D721Med (cell line): Measurements from ENCODE around the gene PIEZO1.
A peak's percentile ranks its signal among the peaks of the same experiment; 100 is the strongest.

Experiments
- DNase-seq: peaks from one replicate; pipeline ENCODE4 v3.0.0; 2011; ENCODE audit warnings: low spot score; ENCODE audit not compliant: insufficient read length
- FAIRE-seq: peaks from 2 replicates; lab custom pipeline; 2011; peaks lifted over from hg19 to GRCh38; lab: Jason Lieb, UNC
- TF ChIP-seq, protein P1 (sequence below): IDR thresholded peaks from 2 replicates; pipeline ENCODE4 v1.5.1; 2012; ENCODE audit warnings: mild to moderate bottlenecking, control low read depth; ENCODE audit not compliant: insufficient read depth; ENCODE audit errors: missing control alignments

The PIEZO1 gene

DNA sequence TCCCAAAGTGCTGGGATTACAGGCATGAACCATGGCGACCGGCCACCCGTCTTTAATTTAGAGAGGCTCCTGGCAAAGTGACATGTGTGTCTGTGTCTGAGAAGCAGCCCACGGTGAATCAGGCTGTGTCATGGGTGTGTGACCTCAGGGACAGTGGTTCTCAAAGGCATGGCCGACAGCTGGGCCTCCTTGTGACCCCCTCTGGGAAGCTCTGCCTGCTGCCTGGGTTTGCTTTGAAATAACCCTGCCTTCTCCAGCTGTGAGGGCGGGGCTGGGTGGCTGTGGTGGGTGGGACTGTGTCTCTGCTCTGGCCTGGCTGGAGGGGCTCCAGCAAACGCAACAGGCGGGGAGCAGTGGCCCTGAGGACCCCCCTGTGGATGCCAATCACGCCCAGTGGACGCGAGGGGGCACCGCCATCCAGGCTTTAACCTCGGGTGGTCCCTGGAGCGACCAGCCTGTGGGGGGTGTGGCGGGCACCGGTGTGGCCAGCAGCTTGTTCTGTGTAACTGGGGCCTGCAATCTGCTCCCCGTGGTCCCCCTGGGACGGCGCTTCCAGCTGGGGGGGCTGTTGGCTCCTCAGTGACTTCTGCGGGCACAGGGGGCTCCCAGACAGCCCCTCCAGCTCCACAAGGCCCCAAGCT, 35.5 kb upstream of the PIEZO1 start:
- TF ChIP-seq, protein P1, sequence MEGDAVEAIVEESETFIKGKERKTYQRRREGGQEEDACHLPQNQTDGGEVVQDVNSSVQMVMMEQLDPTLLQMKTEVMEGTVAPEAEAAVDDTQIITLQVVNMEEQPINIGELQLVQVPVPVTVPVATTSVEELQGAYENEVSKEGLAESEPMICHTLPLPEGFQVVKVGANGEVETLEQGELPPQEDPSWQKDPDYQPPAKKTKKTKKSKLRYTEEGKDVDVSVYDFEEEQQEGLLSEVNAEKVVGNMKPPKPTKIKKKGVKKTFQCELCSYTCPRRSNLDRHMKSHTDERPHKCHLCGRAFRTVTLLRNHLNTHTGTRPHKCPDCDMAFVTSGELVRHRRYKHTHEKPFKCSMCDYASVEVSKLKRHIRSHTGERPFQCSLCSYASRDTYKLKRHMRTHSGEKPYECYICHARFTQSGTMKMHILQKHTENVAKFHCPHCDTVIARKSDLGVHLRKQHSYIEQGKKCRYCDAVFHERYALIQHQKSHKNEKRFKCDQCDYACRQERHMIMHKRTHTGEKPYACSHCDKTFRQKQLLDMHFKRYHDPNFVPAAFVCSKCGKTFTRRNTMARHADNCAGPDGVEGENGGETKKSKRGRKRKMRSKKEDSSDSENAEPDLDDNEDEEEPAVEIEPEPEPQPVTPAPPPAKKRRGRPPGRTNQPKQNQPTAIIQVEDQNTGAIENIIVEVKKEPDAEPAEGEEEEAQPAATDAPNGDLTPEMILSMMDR, result no peak
- DNase-seq, result no peak

DNA sequence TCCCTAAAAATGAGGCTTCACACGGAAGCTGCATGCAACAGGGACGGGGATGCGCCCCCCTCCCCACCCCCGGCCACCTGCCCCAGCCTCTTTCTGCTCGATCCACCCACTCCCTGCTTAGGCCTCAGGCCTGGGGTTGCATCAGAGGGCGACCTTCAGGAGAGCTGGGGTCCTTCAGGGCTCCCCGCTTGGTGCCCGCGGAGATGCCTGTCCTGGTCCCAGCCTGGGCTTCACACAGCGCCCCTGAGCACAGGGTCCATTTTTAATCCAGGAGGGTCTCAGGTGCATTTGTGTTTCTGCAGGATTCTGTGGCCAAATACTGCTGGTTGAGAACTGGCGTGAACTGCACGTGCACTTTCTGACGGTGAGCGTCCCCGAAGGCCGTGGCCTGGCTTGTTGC, 34.1 kb upstream of the PIEZO1 start:
- FAIRE-seq (no peak), DNase-seq (no peak)
- TF ChIP-seq, protein P1, result no peak

More for the DNA sequence above, 35.5 kb upstream of the PIEZO1 start:
- no peak for FAIRE-seq

DNA sequence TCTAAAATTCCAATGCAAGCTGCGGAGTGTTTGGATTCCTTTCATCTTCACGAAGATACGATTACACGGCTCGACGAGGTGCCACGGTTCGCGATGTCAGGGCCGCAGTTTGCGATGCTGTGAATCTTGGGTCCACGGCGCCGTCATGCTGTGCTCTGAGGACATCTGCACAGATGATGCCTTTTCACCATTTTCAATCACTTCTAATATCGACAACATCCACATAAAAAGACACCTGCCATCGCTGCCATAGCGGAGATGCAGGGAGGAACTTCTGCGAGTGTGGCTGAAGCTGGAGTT, 33.5 kb upstream of the PIEZO1 start:
- TF ChIP-seq, protein P1, result no peak
- DNase-seq, result no peak
- FAIRE-seq, result no peak

DNA sequence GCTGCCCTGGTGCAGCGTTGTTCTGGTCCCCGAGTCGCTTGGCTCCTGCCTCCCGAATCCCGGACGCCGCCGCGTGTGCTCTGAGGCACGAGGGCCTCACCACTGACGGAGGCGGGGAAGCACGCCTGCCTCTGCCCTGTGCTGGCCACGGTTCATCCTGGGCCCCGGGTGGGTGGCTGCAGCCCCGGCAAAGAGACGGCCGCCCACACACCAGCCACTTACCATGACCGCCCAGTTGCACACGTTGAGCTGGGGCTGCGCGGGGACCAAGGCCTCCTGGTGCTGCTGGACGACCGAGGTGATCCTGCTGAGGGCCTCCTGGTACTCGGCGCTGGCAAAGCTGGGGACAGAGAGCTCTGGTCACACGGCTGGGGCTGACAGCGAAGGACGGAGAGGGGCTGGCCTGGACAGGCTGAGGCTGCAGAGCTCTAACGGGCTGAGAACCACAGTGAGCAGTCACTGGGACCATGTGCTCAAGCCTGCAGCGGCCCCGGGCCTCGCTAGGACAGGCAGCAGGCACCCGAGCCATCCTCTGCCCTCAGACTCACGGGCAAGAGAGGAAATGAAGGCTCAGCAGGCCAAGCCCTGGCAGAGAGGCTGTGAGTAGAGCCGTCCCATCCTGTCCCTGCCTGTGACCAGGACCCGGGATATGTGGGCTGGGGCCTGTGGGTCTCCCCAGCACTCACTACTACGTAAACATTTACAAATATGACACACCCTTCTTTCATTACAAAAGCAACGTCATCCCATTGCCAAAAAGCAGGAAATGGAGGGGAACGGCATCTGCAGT, 33.0 kb upstream of the PIEZO1 start:
- DNase-seq (no peak), FAIRE-seq (no peak)
- TF ChIP-seq, protein P1, result no peak

DNA sequence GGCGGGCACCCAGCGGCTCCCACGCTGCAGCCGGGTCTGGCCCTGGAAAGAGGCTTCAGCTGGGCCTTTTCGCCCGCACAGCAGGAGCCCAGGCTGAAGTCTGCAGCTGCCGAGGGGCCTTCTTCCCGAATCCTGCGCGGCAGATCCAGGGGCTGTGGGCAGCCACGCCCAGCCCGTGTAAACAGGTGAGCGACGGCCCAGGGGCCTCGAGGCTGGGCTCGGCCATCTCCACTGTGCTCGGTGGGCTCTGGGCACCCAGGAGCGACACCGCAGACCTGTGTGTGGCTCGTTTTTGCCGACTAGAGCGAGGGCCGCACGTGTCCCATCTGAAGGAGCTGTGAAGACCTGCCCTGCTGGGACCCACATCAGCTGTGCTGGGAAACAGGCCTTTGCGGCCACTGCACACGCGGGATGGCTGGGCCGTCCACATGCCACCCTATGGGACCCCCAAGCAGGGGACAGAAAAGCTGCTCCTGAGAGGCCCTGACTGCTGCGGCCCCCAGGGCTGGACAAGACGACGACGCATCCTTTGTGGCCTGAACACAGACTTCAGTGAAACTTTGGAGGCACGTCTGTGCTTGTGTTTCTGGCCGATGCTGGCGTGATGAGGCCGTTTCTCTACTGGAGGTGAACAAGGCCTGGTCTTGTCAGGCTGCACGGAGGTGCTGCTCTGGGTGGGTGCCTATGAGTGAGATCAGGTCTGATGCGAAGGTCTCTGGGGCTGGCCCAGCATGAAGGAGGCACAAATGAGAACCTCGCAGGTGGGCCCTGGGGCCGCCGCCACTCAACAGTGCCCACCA, 31.9 kb upstream of the PIEZO1 start:
- TF ChIP-seq, protein P1, result no peak
- FAIRE-seq (no peak), DNase-seq (no peak)

DNA sequence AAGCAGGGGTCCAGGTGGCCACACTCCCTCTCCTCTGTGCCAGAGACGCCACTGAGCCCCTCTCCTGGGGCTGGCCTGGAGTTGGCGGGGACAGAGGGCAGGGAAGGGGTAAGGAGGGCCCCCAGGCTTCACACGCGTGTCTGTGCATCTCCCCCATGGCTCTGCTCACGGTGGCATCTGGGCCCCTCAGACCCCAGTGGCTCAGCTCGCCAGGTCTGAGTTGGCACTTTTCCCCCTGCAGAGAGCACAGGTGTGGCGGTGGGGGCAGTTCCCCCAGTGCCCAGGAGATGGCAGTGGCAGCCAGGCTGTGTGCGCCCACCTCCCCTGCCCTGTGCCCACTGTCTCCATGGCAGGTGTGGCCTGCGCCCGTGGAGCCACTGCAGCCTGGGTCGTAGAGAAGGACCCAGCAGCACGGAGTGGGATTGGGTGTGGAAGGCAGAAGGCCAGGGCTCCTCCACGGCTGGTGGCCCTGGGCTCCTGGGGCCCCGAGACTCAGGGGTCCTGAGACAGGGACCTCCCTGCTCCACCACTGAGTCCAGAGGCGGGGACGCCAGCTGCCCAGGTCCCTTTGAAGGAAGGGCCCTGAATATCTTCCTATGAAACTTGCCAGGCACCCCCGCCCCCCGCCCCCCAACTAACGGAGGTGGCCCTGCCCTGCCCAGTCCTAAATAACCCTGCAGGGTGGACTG, 31.0 kb upstream of the PIEZO1 start:
- FAIRE-seq (no peak), DNase-seq (no peak)
- TF ChIP-seq, protein P1, result peak; percentile 64
